H9 (cell line): Measurements from ENCODE around the gene ZNRF4. TPM values are rescaled to one million over a fixed set of nuclear protein-coding genes. Genes with fewer than 3 reads are reported as not detected.

Source experiments
- DNase-seq: peaks from one replicate; pipeline ENCODE4 v3.0.0-alpha.2; 2017
- H2AFZ ChIP-seq: one replicate; pipeline ENCODE4 v1.6.1; 2013; ENCODE audit warnings: mild to moderate bottlenecking, low read length, control low read depth, moderate library complexity
- H2AK5ac ChIP-seq: 2 replicates; pipeline ENCODE4 v1.6.1; 2013; ENCODE audit warnings: low read length, control low read depth, mixed read lengths; ENCODE audit not compliant: insufficient read length
- H2BK120ac ChIP-seq: one replicate; pipeline ENCODE4 v1.6.1; 2013; ENCODE audit warnings: low read depth, mild to moderate bottlenecking, low read length, control low read depth, inconsistent platforms; ENCODE audit not compliant: poor library complexity, severe bottlenecking
- H2BK12ac ChIP-seq: 2 replicates; pipeline ENCODE4 v1.6.1; 2013; ENCODE audit warnings: low read length, control low read depth, mixed read lengths, low read depth; ENCODE audit not compliant: insufficient read length
- H2BK15ac ChIP-seq: 2 replicates; pipeline ENCODE4 v1.6.1; 2013; ENCODE audit warnings: low read depth, low read length, control low read depth
- H2BK20ac ChIP-seq: one replicate; pipeline ENCODE4 v1.6.1; 2013; ENCODE audit warnings: low read depth, mild to moderate bottlenecking, low read length, control low read depth, inconsistent platforms; ENCODE audit not compliant: poor library complexity, severe bottlenecking
- H2BK5ac ChIP-seq: 2 replicates; pipeline ENCODE4 v1.6.1; 2013; ENCODE audit warnings: low read length, control low read depth, mixed read lengths; ENCODE audit not compliant: insufficient read length
- H3K14ac ChIP-seq: 2 replicates; pipeline ENCODE4 v1.6.1; 2013; ENCODE audit warnings: low read length, control low read depth; ENCODE audit not compliant: insufficient read depth
- H3K18ac ChIP-seq: 2 replicates; pipeline ENCODE4 v1.6.1; 2013; ENCODE audit warnings: low read depth, mild to moderate bottlenecking, mixed read lengths, low read length, control low read depth; ENCODE audit not compliant: insufficient read length
- H3K23ac ChIP-seq: 2 replicates; pipeline ENCODE4 v1.6.1; 2013; ENCODE audit warnings: low read length, control low read depth, mixed read lengths, low read depth; ENCODE audit not compliant: insufficient read length
- H3K23me2 ChIP-seq: 2 replicates; pipeline ENCODE4 v1.6.1; 2013; ENCODE audit warnings: low read depth, mild to moderate bottlenecking, mixed read lengths, low read length, control low read depth; ENCODE audit not compliant: insufficient read length, poor library complexity, severe bottlenecking
- H3K27ac ChIP-seq: 2 replicates; pipeline ENCODE4 v1.5.1; 2013; ENCODE audit warnings: low read length, control low read depth, mixed read lengths, low read depth; ENCODE audit not compliant: insufficient read length
- H3K27me3 ChIP-seq: 2 replicates; pipeline ENCODE4 v1.6.1; 2013; ENCODE audit warnings: low read length, control low read depth, inconsistent platforms; ENCODE audit not compliant: insufficient read depth
- H3K4ac ChIP-seq: 2 replicates; pipeline ENCODE4 v1.6.1; 2013; ENCODE audit warnings: low read depth, mild to moderate bottlenecking, control low read depth, inconsistent platforms, low read length, moderate library complexity
- H3K4me1 ChIP-seq: 2 replicates; pipeline ENCODE4 v1.6.1; 2013; ENCODE audit warnings: low read length, control low read depth, inconsistent platforms; ENCODE audit not compliant: insufficient read depth
- H3K4me2 ChIP-seq: 2 replicates; pipeline ENCODE4 v1.6.1; 2013; ENCODE audit warnings: low read length, control low read depth, mixed read lengths; ENCODE audit not compliant: insufficient read length, insufficient read depth
- H3K56ac ChIP-seq: 2 replicates; pipeline ENCODE4 v1.6.1; 2013; ENCODE audit warnings: low read depth, mild to moderate bottlenecking, mixed read lengths, low read length, control low read depth; ENCODE audit not compliant: insufficient read length
- H3K79me1 ChIP-seq: 2 replicates; pipeline ENCODE4 v1.6.1; 2013; ENCODE audit warnings: low read depth, mild to moderate bottlenecking, moderate library complexity, low read length, control low read depth, inconsistent platforms; ENCODE audit not compliant: insufficient read depth, poor library complexity, severe bottlenecking
- H3K79me2 ChIP-seq: 2 replicates; pipeline ENCODE4 v1.6.1; 2013; ENCODE audit warnings: low read length, control low read depth, inconsistent platforms; ENCODE audit not compliant: insufficient read depth
- H3K9ac ChIP-seq: 2 replicates; pipeline ENCODE4 v1.6.1; 2013; ENCODE audit warnings: low read length, control low read depth, mixed read lengths; ENCODE audit not compliant: insufficient read length; ENCODE audit errors: extremely low read depth
- H3K9me3 ChIP-seq: one replicate; pipeline ENCODE4 v1.6.1; 2013; ENCODE audit warnings: low read depth, low read length, inconsistent platforms; ENCODE audit not compliant: control insufficient read depth
- H3T11ph ChIP-seq: one replicate; pipeline ENCODE4 v1.6.1; 2013; ENCODE audit warnings: mild to moderate bottlenecking, low read length, control low read depth, inconsistent platforms
- H4K20me1 ChIP-seq: one replicate; pipeline ENCODE4 v1.6.1; 2013; ENCODE audit not compliant: control insufficient read depth, insufficient read length, insufficient read depth
- H4K5ac ChIP-seq: 2 replicates; pipeline ENCODE4 v1.6.1; 2013; ENCODE audit warnings: low read depth, mild to moderate bottlenecking, mixed read lengths, low read length, control low read depth; ENCODE audit not compliant: insufficient read length
- H4K8ac ChIP-seq: replicated peaks from 2 replicates; pipeline ENCODE4 v1.6.1; 2013; ENCODE audit warnings: low read length, control low read depth, mixed read lengths, low read depth; ENCODE audit not compliant: insufficient read length
- H4K91ac ChIP-seq: 2 replicates; pipeline ENCODE4 v1.6.1; 2013; ENCODE audit warnings: low read depth, mild to moderate bottlenecking, moderate library complexity, mixed read lengths, low read length, control low read depth; ENCODE audit not compliant: insufficient read length
- H3K27ac Mint-ChIP-seq, 3 experiments: 2 replicates in 2 of 3; 3 replicates in 1 of 3; pipeline ENCODE4 v1.8.0; 2020 to 2021; ENCODE audit warnings: mixed read lengths in 3 of 3, mild to moderate bottlenecking in 1 of 3, moderate library complexity in 1 of 3
- H3K27me3 Mint-ChIP-seq: 2 replicates; pipeline ENCODE4 v1.8.0; 2021; ENCODE audit warnings: low read depth, mild to moderate bottlenecking, moderate library complexity, mixed read lengths
- H3K36me3 Mint-ChIP-seq, 3 experiments: 2 replicates in 2 of 3; 3 replicates in 1 of 3; pipeline ENCODE4 v1.8.0; 2020 to 2021; ENCODE audit warnings: low read depth in 3 of 3, mixed read lengths in 3 of 3; ENCODE audit not compliant: insufficient read depth in 1 of 3
- H3K4me1 Mint-ChIP-seq, 2 experiments: 2 replicates each; pipeline ENCODE4 v1.8.0; 2020; ENCODE audit warnings: mixed read lengths in 2 of 2
- H3K4me3 Mint-ChIP-seq, 2 experiments: 2 replicates in 1 of 2; 3 replicates in 1 of 2; pipeline ENCODE4 v1.8.0; 2020 to 2021; ENCODE audit warnings: mild to moderate bottlenecking in 2 of 2, mixed read lengths in 2 of 2, moderate library complexity in 1 of 2
- H3K9me3 Mint-ChIP-seq, 2 experiments: 2 replicates in 1 of 2; 3 replicates in 1 of 2; pipeline ENCODE4 v1.8.0; 2020; ENCODE audit warnings: mild to moderate bottlenecking in 2 of 2, mixed read lengths in 2 of 2, moderate library complexity in 1 of 2
- CTCF ChIP-seq: fragments of 200-600 bp; sonication (generic); conservative IDR thresholded peaks from 3 replicates; pipeline ENCODE4 v1.8.0; 2021; ENCODE audit warnings: antibody characterized with exemption, mild to moderate bottlenecking
- WGBS: extraction: QIAGEN DNeasy Blood & Tissue Kit; methylation state at CpG from one replicate; pipeline ENCODE4 v1.1.7; 2013; ENCODE audit warnings: missing lambda C conversion rate, low lambda C conversion rate, mixed read lengths; ENCODE audit not compliant: insufficient read length; ENCODE audit errors: extremely low coverage; 5-methylcytosine and 5-hydroxymethylcytosine counted together
- total RNA-seq: library from RNA; stranded (reverse); gene quantifications from 2 replicates; pipeline ENCODE4 v1.2.1, GENCODE V29; 2021

Gene ZNRF4
- total RNA-seq, 1 experiment from 2014 or later: not detected

DNA sequence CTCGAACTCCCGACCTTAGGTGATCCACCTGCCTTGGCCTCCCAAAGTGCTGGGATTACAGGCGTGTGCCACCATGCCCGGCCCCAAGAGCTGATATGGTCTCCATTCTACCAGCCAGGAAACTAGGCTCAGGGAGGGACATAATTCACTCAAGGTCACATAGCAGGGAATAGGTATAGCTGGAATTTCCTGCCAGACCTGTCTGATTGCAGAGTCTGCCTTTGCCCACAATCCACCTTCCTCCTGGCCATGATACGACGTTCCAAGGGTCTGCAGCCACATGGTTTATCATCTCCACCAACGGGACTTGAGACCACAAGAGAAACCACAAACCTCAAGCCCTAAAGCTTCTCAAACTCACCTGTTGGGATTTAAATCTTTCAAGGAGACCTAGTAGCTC, 32.0 kb downstream of the ZNRF4 start:
- no peak overlapping the region for H2BK15ac ChIP-seq
- no peak for TF ChIP-seq CTCF
- no peaks in the 10 kb centered on the region for H3K4me1 ChIP-seq
- no peaks in the 10 kb centered on the region for H3K23me2 ChIP-seq
- H2BK12ac ChIP-seq: no peak overlapping the region
- no peak overlapping the region for H3K27ac ChIP-seq
- H3T11ph ChIP-seq: no peak overlapping the region
- Mint-ChIP-seq H3K9me3 (peaks cover 2 to 8% of the 10 kb centered on the region in 2 experiments; a peak in 4 of 5 replicates), H3K27me3 (peaks cover 91% of the 10 kb centered on the region), H3K36me3 (no peaks in the 10 kb centered on the region; a peak in 1 of 7 replicates), H3K4me1 (peaks cover 6 to 29% of the 10 kb centered on the region in 2 experiments), H3K27ac (no peak overlapping the region), H3K4me3 (no peak overlapping the region)
- no peak overlapping the region for H3K18ac ChIP-seq
- H4K91ac ChIP-seq: no peak overlapping the region
- no peak overlapping the region for H2AK5ac ChIP-seq
- no CpG with 5 or more reads among the region's 7 CpGs for WGBS
- H3K4ac ChIP-seq: no peak overlapping the region
- H3K14ac ChIP-seq: no peak overlapping the region
- no peaks in the 10 kb centered on the region for H3K79me1 ChIP-seq
- no peak for DNase-seq
- no peaks in the 10 kb centered on the region for H3K9me3 ChIP-seq
- H3K79me2 ChIP-seq: no peaks in the 10 kb centered on the region
- H4K8ac ChIP-seq: no peak overlapping the region
- no peak overlapping the region for H2BK5ac ChIP-seq
- no peaks in the 10 kb centered on the region for H4K20me1 ChIP-seq
- no peak overlapping the region for H4K5ac ChIP-seq
- no peaks in the 10 kb centered on the region for H3K27me3 ChIP-seq
- H3K23ac ChIP-seq: no peak overlapping the region
- H3K4me2 ChIP-seq: no peak overlapping the region
- H3K9ac ChIP-seq: no peak overlapping the region
- no peak overlapping the region for H2BK20ac ChIP-seq
- no peak overlapping the region for H2BK120ac ChIP-seq
- no peak overlapping the region for H3K56ac ChIP-seq
- H2AFZ ChIP-seq: no peak overlapping the region
